HepG2 (cell line): ENCODE measurements around the gene PEAK1.

Experiments
- MEIS2 ChIP-seq: sonication (generic); formaldehyde crosslinking; IDR thresholded peaks from 2 replicates; pipeline ENCODE4 v1.9.0; 2021; ENCODE audit warnings: mild to moderate bottlenecking, missing genetic modification reagents
- NBN ChIP-seq: fragments of 450-650 bp; conservative IDR thresholded peaks from 2 replicates; pipeline ENCODE4 v1.6.1; 2017
- RBM22 ChIP-seq: fragments of 200-400 bp; formaldehyde crosslinking; optimal IDR thresholded peaks from 2 replicates; pipeline ENCODE3; 2017; ENCODE audit warnings: mild to moderate bottlenecking, low read length, moderate library complexity
- TAF1 ChIP-seq: sonication (generic); formaldehyde crosslinking; IDR thresholded peaks from 2 replicates; pipeline ENCODE4 v1.4.0; 2020; ENCODE audit warnings: missing genetic modification reagents
- TF ChIP-seq, protein P1 (sequence below): sonication (generic); formaldehyde crosslinking; IDR thresholded peaks from 2 replicates; pipeline ENCODE4 v1.4.0; 2020; ENCODE audit warnings: missing genetic modification reagents
- TF ChIP-seq, protein P2 (sequence below): sonication (generic); formaldehyde crosslinking; IDR thresholded peaks from 2 replicates; pipeline ENCODE4 v1.5.0; 2020; ENCODE audit warnings: mild to moderate bottlenecking, missing genetic modification reagents, moderate library complexity

DNA sequence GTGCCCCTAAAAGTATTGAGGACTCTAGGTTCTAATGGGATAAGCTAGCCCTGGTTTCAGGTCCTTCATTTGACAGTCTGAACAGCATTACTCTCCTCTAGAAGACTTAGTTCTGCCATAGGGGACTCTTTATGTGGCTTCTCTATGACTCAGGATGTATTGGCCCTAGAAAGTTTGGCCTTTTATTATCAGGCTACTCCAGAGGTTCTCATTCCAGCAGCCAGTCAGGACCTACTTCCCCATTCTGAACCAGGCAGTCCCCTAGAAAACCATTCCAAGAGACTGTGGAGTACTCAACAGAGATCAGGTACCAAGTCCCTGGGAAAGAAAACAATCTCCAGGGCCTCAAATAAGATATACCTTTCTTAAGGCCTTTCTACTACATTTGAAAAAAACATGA is 191.1 kb downstream of the PEAK1 start:
- no peak for TF ChIP-seq NBN
- TF ChIP-seq, protein P1, sequence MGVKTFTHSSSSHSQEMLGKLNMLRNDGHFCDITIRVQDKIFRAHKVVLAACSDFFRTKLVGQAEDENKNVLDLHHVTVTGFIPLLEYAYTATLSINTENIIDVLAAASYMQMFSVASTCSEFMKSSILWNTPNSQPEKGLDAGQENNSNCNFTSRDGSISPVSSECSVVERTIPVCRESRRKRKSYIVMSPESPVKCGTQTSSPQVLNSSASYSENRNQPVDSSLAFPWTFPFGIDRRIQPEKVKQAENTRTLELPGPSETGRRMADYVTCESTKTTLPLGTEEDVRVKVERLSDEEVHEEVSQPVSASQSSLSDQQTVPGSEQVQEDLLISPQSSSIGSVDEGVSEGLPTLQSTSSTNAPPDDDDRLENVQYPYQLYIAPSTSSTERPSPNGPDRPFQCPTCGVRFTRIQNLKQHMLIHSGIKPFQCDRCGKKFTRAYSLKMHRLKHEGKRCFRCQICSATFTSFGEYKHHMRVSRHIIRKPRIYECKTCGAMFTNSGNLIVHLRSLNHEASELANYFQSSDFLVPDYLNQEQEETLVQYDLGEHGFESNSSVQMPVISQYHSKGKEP = no peak
- no peak for TF ChIP-seq RBM22
- TF ChIP-seq MEIS2 = no peak
- TF ChIP-seq TAF1 (CRISPR knock-in tag) = no peak
- TF ChIP-seq, protein P2, sequence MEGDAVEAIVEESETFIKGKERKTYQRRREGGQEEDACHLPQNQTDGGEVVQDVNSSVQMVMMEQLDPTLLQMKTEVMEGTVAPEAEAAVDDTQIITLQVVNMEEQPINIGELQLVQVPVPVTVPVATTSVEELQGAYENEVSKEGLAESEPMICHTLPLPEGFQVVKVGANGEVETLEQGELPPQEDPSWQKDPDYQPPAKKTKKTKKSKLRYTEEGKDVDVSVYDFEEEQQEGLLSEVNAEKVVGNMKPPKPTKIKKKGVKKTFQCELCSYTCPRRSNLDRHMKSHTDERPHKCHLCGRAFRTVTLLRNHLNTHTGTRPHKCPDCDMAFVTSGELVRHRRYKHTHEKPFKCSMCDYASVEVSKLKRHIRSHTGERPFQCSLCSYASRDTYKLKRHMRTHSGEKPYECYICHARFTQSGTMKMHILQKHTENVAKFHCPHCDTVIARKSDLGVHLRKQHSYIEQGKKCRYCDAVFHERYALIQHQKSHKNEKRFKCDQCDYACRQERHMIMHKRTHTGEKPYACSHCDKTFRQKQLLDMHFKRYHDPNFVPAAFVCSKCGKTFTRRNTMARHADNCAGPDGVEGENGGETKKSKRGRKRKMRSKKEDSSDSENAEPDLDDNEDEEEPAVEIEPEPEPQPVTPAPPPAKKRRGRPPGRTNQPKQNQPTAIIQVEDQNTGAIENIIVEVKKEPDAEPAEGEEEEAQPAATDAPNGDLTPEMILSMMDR (CRISPR knock-in tag) = no peak
